Stimulated activated CD4-positive, alpha-beta T cell treated with anti-CD3 and anti-CD28 coated beads, Interleukin-15, amount 100 ng/mL, for 48 hours (primary cell): ENCODE results near the gene PHAX.
"Not testable (repeated sequence)": the region's sequence is repeated elsewhere in the genome, so short reads cannot be mapped to it uniquely, and the experiment has no call there.

Experiments used
- DNase-seq, 2 donors: peaks; one replicate each; pipeline ENCODE4 v3.0.0-alpha.2; 2020; ENCODE audit warnings: low read depth in 2 of 2

PHAX gene

DNA sequence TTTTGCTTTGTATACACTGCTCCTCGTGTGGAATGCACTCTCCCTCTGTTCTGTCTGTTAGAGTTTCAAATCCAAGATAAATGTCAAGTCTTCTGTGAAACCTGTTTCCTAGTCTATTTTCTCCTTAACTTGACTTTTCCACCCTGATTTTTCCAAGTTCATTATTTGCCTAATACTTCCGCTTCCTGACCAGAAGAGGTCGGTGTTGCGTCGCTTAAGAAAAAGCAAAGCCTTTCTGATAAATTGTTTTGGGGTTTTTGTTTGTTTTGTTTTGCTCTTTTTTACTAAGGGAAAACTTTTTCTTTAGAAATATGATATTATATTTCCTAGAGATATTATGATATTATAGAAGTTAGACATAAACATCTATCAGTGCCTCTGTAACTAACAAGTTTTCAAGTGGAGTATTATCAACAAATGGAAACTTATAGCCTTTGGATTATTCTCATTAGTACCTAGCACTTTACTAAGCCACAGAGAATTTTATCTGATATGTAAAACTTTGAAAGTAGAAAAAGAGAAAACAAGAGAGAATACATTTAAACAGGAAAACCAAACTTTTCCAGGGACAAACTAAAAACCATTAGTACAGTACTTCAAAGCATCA is 55.8 kb downstream of the PHAX start:
- DNase-seq = no peak

DNA sequence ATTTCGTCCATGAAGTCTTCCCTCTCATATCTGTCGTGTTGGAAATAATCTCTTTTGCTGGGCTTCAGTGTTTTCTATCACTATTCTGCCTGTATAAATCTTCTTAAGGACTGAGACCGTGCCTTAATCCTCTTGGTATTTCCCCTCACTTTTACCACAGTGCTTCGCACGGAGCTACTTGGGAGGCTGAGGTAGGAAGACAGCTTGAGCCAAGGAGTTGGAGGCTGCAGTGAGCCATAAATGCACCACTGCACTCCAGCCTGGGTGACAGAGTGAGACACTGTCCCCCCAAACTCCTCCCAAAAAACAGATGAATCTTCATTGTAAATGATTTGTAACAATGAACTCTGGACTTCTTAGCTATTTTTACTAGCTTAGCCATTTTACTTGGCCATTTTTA is 57.8 kb downstream of the PHAX start:
- DNase-seq = no peak

DNA sequence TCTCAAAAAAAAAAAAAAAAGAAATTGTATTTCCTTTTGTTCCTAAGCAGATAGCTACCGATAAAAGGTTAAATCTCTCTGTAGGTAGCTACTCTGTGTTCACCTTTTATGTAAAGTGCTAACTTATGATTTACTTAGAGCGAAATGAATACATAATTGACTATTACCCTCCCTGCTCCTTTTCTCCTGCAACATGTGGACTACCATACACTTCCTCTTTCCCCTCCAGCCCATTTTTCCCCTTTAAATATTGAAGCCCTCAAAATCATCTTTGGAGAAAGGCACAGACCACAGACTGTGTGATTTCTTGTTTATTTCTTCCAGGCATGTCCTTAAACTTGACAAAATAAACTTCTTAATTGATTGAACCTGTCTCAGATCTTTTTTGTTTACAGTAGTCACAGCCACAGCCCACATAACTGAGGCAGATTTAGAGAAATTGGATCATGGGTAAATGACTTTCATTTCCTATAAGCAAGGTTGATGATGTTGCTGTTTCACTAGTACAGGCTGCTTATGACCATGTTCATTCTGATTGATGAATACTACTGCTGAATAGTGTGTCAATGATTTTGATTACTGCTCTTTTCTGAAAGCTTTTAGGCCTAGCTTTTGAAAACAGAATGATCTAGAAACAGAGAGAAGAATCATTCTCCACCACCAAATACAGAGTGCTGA is 59.2 kb downstream of the PHAX start:
- no peak for DNase-seq

DNA sequence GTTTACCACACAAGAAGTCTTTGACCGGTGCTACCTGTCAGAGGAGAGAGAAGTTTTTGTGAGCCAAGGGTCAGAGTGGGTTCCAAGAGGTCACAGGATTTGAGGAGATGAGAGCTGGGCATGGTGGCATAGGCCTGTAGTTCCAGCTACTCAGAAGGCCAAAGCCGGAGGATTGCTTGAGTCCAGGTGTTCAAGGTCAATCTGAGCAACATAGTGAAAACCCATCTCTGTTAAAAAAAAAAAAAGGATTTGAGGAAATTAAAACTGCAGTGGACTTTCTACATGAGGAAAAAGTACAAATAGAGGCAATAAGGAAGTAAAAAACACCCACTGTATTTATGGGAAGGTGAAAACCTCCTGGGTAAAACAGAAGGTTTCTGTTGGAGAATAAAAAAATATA is 63.8 kb downstream of the PHAX start:
- DNase-seq = no peak

DNA sequence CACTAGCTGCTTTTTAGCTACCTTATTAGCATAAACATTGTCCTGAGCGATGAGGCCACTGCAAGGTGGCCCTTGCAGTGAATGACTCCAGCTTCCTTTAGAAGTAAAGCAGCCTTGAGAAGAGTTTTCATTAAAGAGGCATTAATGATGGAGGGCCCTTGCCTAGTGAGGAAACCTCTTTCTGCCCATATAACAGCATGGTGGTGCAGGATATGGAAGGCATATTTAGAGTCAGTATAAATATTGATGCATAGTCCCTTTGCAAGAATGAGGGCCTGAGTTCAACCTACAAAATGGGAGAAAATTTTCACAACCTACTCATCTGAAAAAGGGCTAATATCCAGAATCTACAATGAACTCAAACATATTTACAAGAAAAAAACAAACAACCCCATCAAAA is 69.4 kb downstream of the PHAX start:
- DNase-seq = not testable (repeated sequence)

DNA sequence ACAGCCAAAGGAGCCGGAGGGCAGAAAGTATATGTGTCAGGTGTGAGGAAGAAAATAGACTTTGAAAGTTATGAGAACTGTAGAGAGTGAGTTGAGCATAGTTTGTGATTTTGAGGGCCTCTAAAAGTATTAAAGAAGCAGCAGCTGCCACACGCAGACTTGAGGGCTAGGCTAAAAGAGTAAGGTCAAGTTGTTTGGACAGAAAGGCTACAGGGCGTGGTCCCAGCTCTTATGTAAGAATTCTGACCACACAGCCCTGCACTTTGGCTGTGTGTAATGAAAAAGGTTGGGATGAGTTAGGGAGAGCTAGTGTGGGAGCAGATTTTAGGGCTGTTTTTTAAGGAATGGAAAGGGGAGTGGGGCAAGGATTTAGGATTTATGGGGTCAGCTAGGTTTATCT is 70.9 kb downstream of the PHAX start:
- DNase-seq = not testable (repeated sequence)

DNA sequence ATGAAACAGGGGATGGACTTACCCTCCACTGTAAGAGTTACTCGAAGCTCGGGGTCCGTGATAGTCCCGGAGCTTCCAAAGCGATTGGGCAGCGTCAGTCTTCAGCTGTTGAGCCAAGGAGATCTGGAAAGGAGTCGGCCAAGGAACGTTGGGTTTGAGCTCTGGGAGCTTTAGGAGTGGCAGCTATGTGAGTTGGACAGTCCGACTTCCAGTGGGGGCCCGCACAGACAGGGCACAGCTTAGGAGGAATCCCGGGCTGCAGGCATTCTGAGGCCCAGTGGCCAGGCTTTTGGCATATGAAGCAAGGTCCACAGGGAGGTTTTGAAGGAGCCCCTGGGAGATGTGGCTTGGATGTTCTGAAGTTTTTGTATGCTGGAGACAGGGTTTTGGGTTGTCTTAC is 72.7 kb downstream of the PHAX start:
- no peak for DNase-seq

DNA sequence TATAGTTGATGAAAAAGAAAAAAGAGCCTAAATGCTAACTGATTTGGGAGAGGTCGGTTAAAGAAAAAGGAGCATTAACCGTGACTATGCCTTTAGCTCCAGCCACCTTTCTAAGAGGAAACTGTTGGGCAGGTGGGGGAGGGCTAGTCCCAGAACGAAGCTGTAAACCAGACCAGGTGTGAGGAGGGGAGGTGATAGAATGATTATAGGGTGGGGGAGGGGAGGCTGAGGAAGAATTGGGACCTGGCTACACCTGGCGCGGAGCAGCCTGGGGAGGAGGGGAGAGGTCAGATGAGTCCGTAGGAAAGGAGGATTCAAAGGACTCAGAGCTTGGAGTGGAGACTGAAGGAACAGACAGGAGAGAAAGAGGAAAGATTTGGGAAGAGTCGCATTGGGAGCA is 73.4 kb downstream of the PHAX start:
- no peak for DNase-seq

DNA sequence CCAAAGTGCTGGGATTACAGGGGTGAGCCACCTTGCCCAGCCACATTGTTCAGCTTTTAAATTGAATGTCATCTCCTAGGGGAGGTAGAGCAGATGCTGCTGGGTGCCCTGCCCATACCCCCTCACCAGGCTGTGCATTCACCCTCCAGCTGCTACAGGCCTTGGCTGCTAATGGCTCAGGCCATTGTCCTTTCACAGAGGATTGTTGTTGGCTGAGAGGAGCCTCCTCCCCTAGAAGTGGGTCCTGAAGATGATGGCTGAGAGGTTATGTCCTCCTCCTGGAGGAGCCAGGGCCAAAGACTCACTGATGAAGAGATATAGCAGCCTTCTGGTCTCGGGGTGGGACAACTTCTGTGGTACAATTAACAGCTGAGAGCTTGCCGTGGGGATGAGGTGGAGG is 74.6 kb downstream of the PHAX start:
- no peak for DNase-seq

DNA sequence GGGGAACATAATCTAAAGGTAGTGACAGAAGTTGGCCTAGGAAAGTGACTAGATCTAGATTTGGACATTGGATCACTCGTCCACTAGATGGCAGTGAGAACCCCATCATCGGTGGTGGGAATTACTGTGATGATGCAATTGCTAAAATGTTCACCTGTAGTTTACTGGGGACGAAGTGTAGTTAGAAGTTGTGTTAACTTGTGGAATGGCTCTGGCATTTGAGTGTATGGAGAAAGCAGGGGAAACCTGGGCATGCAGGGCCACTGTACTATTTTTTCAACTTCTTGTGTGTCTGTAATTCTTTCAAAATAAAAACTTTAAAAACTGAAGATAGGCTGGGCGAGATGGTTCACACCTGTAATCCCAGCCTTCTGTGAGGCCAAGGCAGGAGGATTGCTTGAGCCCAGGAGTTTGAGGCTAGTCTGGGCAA is 75.5 kb downstream of the PHAX start:
- peak; percentile 45 to 54 for DNase-seq
